Uterus (tissue), 2 donors: ENCODE results near the gene IL1RAP.

Source experiments
- CTCF ChIP-seq, 4 experiments: fragments of 200-600 bp in 2 of 4; fragments of 450-650 bp in 2 of 4; sonication (generic) in 2 of 4; IDR thresholded peaks; one replicate each; pipeline ENCODE4 v1.5.1; 2016 to 2019; ENCODE audit warnings: antibody characterized with exemption in 4 of 4, mild to moderate bottlenecking in 2 of 4, moderate library complexity in 1 of 4
- POLR2A ChIP-seq, 2 donors: fragments of 450-650 bp; IDR thresholded peaks; one replicate each; pipeline ENCODE4 v1.6.1; 2016; ENCODE audit warnings: antibody characterized with exemption in 2 of 2, mild to moderate bottlenecking in 1 of 2, moderate library complexity in 1 of 2

- TF ChIP-seq CTCF (IDR thresholded peaks at IDR 0.05) (no peak), POLR2A (IDR thresholded peaks at IDR 0.05) (no peak)
These were observed 52.4 kb downstream of the IL1RAP start for GRCh38 chr3:190566043-190566933.
